ENCODE measurements around the gene LRPAP1.
"Not testable (repeated sequence)": the region's sequence is repeated elsewhere in the genome, so short reads cannot be mapped to it uniquely, and the experiment has no call there.

LRPAP1 gene

GRCh38 chr4:3519468-3520264 lies 12.6 kb downstream of the LRPAP1 start:
- in situ Hi-C loops (cut with MboI; ENCODE audit: low sequenced_read_pairs), result no loop called here

- in situ Hi-C loops (cut with MboI; ENCODE audit: low sequenced_read_pairs), result no loop called here
Observed at GRCh38 chr4:3518941-3519340, 13.3 kb downstream of the LRPAP1 start.

GRCh38 chr4:3518511-3518880 lies 13.7 kb downstream of the LRPAP1 start:
- in situ Hi-C loops (cut with MboI; ENCODE audit: low sequenced_read_pairs), result no loop called here

GRCh38 chr4:3517731-3518510 lies 14.3 kb downstream of the LRPAP1 start:
- in situ Hi-C loops (cut with MboI; ENCODE audit: low sequenced_read_pairs), result no loop called here

- in situ Hi-C loops (cut with MboI; ENCODE audit: low sequenced_read_pairs), result no loop called here
Observed at GRCh38 chr4:3516836-3517730, 15.1 kb downstream of the LRPAP1 start.

- in situ Hi-C loops (cut with MboI; ENCODE audit: low sequenced_read_pairs), result no loop called here
Observed at GRCh38 chr4:3516061-3516835, 16.0 kb downstream of the LRPAP1 start.

- in situ Hi-C loops (cut with MboI; ENCODE audit: low sequenced_read_pairs), result no loop called here
Observed at GRCh38 chr4:3515646-3516045, 16.6 kb downstream of the LRPAP1 start.

GRCh38 chr4:3514806-3515501 lies 17.3 kb downstream of the LRPAP1 start:
- in situ Hi-C loops (cut with MboI; ENCODE audit: low sequenced_read_pairs), result no loop called here

- in situ Hi-C loops (cut with MboI; ENCODE audit: low sequenced_read_pairs), result no loop called here
Observed at GRCh38 chr4:3514221-3514780, 17.9 kb downstream of the LRPAP1 start.

GRCh38 chr4:3513807-3514206 lies 18.4 kb downstream of the LRPAP1 start:
- in situ Hi-C loops (cut with MboI; ENCODE audit: low sequenced_read_pairs), result no loop called here

GRCh38 chr4:3512719-3513118 lies 19.5 kb downstream of the LRPAP1 start:
- in situ Hi-C loops (cut with MboI; ENCODE audit: low sequenced_read_pairs), result no loop called here

GRCh38 chr4:3512279-3512678 lies 19.9 kb downstream of the LRPAP1 start:
- in situ Hi-C loops (cut with MboI; ENCODE audit: low sequenced_read_pairs), result no loop called here

GRCh38 chr4:3511601-3512000 lies 20.6 kb downstream of the LRPAP1 start:
- in situ Hi-C loops (cut with MboI; ENCODE audit: low sequenced_read_pairs), result not testable (repeated sequence)

GRCh38 chr4:3511187-3511586 lies 21.0 kb downstream of the LRPAP1 start:
- in situ Hi-C loops (cut with MboI; ENCODE audit: low sequenced_read_pairs), result no loop called here

GRCh38 chr4:3510481-3510880 lies 21.7 kb downstream of the LRPAP1 start:
- in situ Hi-C loops (cut with MboI; ENCODE audit: low sequenced_read_pairs), result no loop called here

GRCh38 chr4:3508542-3508941 lies 23.7 kb downstream of the LRPAP1 start:
- in situ Hi-C loops (cut with MboI; ENCODE audit: low sequenced_read_pairs), result no loop called here

GRCh38 chr4:3505231-3505630 lies 27.0 kb downstream of the LRPAP1 start:
- in situ Hi-C loops (cut with MboI; ENCODE audit: low sequenced_read_pairs), result no loop called here

- in situ Hi-C loops (cut with MboI; ENCODE audit: low sequenced_read_pairs), result no loop called here
Observed at GRCh38 chr4:3502941-3503936, 29.0 kb downstream of the LRPAP1 start.
